Measurements from ENCODE around the gene SLC39A7. TPM values are rescaled to one million over a fixed set of nuclear protein-coding genes. Genes with fewer than 3 reads are reported as not detected.

The SLC39A7 gene
- total and polyA plus RNA-seq, 2 of the 4 experiments (the other 2 are of a cell fraction) = 135 to 208 TPM

GRCh38 chr6:33156561-33156960 is 44.1 kb upstream of the SLC39A7 start:
- Histone ChIP-seq H3K4ac (ENCODE audit: low read depth, low read length) (no peak overlapping the region), H3K23ac (ENCODE audit: low read depth, low read length) (no peak overlapping the region), H3K27me3 (ENCODE audit: control insufficient read depth, insufficient read depth, low read length) (peaks cover 7% of the 10 kb centered on the region), H2BK20ac (ENCODE audit: low read depth, low read length) (no peak overlapping the region), H3K9ac (ENCODE audit: low read depth, low read length) (no peak overlapping the region), H3K4me2 (ENCODE audit: low read depth, low read length) (no peak overlapping the region), H3K9me3 (ENCODE audit: control insufficient read depth, insufficient read depth, low read length) (peaks cover 3% of the 10 kb centered on the region; the same call in 1 of the 2 replicates), H3K79me1 (ENCODE audit: low read depth in 1 of 2, low read length in 2 of 2) (no peaks in the 10 kb centered on the region), H4K91ac (ENCODE audit: insufficient read depth, low read depth, low read length) (no peak overlapping the region), H2BK5ac (ENCODE audit: low read depth, low read length, poor library complexity, severe bottlenecking) (no peak overlapping the region), H2AK9ac (replicated peaks; ENCODE audit: low read depth, low read length, poor library complexity) (no peak overlapping the region), H4K20me1 (ENCODE audit: insufficient read depth, low read length) (no peaks in the 10 kb centered on the region), H2AK5ac (ENCODE audit: low read depth, low read length) (no peak overlapping the region), H2BK120ac (ENCODE audit: low read depth, low read length) (no peak overlapping the region), H4K5ac (ENCODE audit: low read depth, low read length) (no peak overlapping the region), H3K27ac (ENCODE audit: insufficient read depth, low read length) (no peak overlapping the region), H3K9me1 (ENCODE audit: insufficient read depth, low read length) (no peaks in the 10 kb centered on the region), H3K18ac (ENCODE audit: low read depth, low read length) (no peak overlapping the region), H2BK15ac (ENCODE audit: low read depth, low read length) (no peak overlapping the region), H2AFZ (replicated peaks; ENCODE audit: low read length, poor library complexity) (no peak overlapping the region), H4K8ac (ENCODE audit: low read depth in 2 of 2, low read length in 2 of 2) (no peak overlapping the region), H3K56ac (ENCODE audit: extremely low read depth, insufficient read depth, low read length) (no peak overlapping the region), H3K4me1 (ENCODE audit: control insufficient read depth, insufficient read depth, low read length) (peaks cover 3% of the 10 kb centered on the region; the same call in 1 of the 2 replicates), H3K14ac (replicated peaks; ENCODE audit: low read depth, low read length) (no peak overlapping the region), H3K36me3 (ENCODE audit: control insufficient read depth, insufficient read depth, low read length) (no peaks in the 10 kb centered on the region), H3K4me3 (ENCODE audit: insufficient read depth, low read depth, low read length) (no peak overlapping the region)
- BruUV-seq (replicated peaks) = no TSS peak
- in situ Hi-C loops (cut with MboI; ENCODE audit: low sequenced_read_pairs) (no loop called here), intact Hi-C loops (cut with micrococcal nuclease) (no loop called here), dilution Hi-C loops (cut with HindIII; ENCODE audit: low sequenced_read_pairs, unreplicated experiment) (no loop called here)
- DNase-seq (no peak), ATAC-seq (ENCODE audit: low read depth) (no peak)
- WGBS, 2 experiments (ENCODE audit: extremely low coverage in 2 of 2, insufficient read length in 1 of 2) = 70% methylated on average over 2 of the region's 6 CpGs; no CpG with 5 or more reads in 1 of the 2 experiments
- ChIA-PET POLR2A (ENCODE audit: unreplicated experiment) (no interaction called here), CTCF (interaction anchor here (0.8 to 1.4 kb wide), 3 partner anchors 9 to 142 kb away, joined by 3 to 5 read pairs (median 3); no protein-coding TSS in a partner anchor)
- TF ChIP-seq ELK1 (IDR thresholded peaks at IDR 0.05; ENCODE audit: borderline replicate concordance, low read depth, low read length) (no peak), MAZ (IDR thresholded peaks at IDR 0.05; ENCODE audit: borderline replicate concordance, low read depth, low read length) (no peak), CHD1 (IDR thresholded peaks at IDR 0.05; ENCODE audit: low read depth, low read length) (no peak), RCOR1 (IDR thresholded peaks at IDR 0.05; ENCODE audit: insufficient replicate concordance, low read length) (no peak), FOS (IDR thresholded peaks at IDR 0.05; ENCODE audit: low read depth, low read length) (no peak), BHLHE40 (IDR thresholded peaks at IDR 0.05; ENCODE audit: low read depth, low read length) (no peak), CEBPB (IDR thresholded peaks at IDR 0.05; ENCODE audit: low read depth, low read length) (no peak), RAD21 (IDR thresholded peaks at IDR 0.05; ENCODE audit: low read length) (no peak), POLR2A (IDR thresholded peaks at IDR 0.05; ENCODE audit: low read depth, low read length) (no peak), MXI1 (IDR thresholded peaks at IDR 0.05; ENCODE audit: borderline replicate concordance, low read depth, low read length) (no peak), NFE2L2 (IDR thresholded peaks at IDR 0.05; ENCODE audit: low read depth, low read length) (no peak), RFX5 (IDR thresholded peaks at IDR 0.05; ENCODE audit: low read depth, low read length) (no peak), MAFK (IDR thresholded peaks at IDR 0.05; ENCODE audit: low read depth, low read length) (no peak), USF2 (IDR thresholded peaks at IDR 0.05; ENCODE audit: low read depth, low read length) (no peak), SMC3 (IDR thresholded peaks at IDR 0.05; ENCODE audit: low read depth, low read length) (no peak)

Measured in IMR-90 (cell line).